Activated T-helper 1 cell treated with Interleukin-2 at 50 U/mL for 16 hours (primary cell): ENCODE data around the gene ENPP3.
"Not testable (repeated sequence)": the region's sequence is repeated elsewhere in the genome, so short reads cannot be mapped to it uniquely, and the experiment has no call there.

Experiments
- DNase-seq: peaks from one replicate; pipeline ENCODE4 v3.0.0-alpha.2; 2020; ENCODE audit warnings: low read depth

The ENPP3 gene

GRCh38 chr6:131736003-131736596 lies 99.0 kb downstream of the ENPP3 start:
- no peak for DNase-seq

DNA sequence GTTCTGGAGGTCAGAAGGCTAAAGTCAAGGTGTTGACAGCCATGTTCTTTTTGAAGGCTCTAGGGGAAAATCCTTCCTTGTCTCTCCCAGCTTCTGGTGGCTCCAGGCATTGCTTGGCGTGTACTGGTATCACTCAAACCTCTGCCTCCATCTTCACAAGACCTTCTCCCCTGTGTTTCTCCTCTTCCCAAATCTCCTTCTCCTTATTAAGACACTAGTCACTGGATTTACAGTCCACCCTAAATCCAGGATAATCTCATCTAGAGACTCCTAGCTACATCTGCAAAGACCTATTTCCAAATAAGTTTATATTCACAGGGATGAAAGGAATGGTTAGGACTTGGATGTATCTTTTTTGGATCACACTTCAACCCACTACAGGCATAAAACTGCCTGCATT lies 99.7 kb downstream of the ENPP3 start:
- no peak for DNase-seq

- DNase-seq, result no peak
Observed at GRCh38 chr6:131739136-131739535, 102.0 kb downstream of the ENPP3 start.

- no peak for DNase-seq
Observed at GRCh38 chr6:131740161-131740560, 103.1 kb downstream of the ENPP3 start.

- DNase-seq, result no peak
Observed at GRCh38 chr6:131741688-131742393, 104.7 kb downstream of the ENPP3 start.

DNA sequence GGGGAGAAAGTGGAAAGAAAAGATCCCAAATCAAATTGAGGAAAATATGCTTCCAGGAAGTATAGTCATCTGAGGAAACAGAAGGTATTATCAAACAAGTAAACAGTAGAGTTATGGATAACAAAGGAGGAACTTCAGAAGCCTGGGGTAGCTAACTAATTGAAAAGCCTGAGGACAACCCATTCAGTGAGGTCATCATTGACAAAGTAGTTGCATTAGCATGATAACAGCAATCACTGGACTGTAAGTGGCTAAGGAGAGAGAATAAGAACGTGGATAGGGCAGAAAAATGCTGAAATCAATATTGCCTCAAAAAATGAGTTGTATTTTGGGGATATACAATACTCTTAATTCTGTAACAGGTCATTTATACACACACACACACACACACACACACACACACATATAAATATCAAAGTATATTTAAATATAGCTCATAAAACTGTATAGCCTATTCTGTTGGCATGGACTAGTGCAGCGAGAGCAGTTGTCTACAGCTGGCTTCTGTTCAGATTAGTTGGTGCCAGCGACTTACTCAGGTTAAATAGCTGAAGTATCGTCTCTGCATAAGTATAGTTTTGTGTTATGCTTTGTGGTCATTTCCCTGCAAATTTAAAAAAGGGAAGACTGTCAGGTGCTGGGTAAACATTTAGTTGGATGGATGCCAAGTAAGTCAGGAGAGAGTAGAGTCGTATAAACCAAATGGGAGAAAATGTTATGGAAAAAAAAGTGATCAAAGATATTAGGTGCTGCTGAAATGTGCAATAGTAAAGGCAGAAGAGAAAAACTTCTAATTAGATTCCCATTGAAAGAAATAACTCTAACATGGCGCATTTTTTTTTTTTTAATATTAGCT lies 107.6 kb downstream of the ENPP3 start:
- no peak for DNase-seq

GRCh38 chr6:131745476-131745875 lies 108.4 kb downstream of the ENPP3 start:
- no peak for DNase-seq

GRCh38 chr6:131747821-131748353 lies 110.8 kb downstream of the ENPP3 start:
- DNase-seq, result no peak

GRCh38 chr6:131749023-131749422 lies 111.9 kb downstream of the ENPP3 start:
- no peak for DNase-seq

DNA sequence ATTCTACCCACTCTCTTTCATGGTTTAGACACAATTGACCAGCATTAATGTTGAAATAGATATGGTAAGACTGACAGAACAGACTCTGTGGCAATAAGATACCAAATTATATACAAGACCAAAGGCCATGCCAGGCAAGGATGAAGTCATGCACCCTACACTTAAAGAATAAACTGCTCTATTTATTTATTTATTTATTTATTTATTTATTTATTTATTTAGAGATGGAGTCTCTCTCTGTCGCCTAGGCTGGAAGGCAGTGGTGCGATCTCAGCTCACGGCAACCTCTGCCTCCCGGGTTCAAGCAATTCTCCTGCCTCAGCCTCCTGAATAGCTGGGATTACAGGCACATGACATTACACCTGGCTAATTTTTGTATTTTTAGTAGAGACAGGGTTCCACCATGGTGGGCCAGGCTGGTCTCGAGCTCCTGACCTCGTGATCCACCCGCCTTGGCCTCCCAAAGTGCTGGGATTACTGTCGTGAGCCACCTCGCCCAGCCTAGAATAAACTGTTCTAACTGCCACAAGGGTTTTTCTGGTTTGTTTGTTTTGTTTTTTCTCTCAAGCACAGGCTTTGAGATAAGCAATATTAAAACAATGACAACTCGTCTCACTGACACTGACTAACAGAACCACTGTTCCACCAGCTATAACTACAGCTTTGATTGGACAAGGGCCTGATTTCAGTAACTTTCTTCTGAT lies 114.1 kb downstream of the ENPP3 start:
- not testable (repeated sequence) for DNase-seq

GRCh38 chr6:131754088-131754487 lies 117.0 kb downstream of the ENPP3 start:
- DNase-seq, result no peak

DNA sequence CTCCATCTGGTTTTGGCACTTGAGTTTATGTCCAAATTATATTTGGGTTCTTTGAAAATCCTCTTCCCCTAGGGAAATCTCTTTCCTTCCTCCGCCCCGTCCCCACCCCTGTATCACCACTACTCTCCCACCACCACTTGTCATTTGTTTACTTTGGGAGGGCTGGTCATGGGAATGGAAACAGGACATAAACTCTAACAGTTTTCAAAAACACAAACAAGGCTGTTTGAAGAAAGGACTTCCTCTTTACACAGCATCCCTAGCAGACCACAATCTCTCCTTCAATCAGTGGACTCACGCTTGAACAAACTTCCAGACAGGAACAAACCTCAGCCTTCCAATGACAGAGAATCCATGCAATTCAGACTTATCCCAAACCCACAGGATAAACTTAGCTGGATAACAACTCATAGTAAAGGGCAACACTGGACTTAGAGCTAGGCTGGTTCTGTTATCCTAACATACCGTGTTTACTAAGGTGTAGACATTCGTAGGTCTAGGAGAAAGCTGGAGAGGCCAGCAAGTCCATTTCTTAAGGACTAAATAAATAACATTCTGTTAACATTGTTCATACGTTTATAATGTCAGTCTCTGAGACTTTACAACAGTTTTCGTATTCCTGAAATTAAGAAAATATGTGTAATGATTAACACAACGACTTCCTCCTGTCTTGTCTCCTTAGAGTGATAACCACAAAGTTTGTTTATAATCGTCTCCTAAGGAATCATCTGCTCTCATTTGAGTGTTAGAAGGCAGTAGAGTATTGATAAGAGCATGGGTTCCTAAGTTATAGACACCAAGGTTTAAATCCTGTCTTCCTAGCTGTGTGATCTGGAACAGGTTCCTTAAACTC lies 117.8 kb downstream of the ENPP3 start:
- DNase-seq, result no peak

DNA sequence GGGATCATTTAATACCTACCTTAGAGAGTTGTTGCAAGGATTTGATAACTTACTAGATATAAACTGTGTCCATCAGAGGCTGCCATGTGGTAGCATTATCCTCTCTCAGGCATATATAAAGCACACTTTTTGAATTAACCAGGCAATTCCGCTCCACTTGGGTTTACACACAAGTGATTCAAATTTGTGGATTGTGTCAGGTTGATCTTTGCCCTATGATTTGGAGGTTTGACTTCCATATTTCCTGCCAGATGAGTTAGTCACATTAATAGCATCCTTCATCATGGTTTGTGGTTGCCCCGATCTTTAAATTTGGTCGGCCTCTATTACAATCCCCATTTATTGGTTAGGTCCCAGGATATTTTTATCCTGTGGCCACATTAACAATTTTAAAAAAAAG lies 118.5 kb downstream of the ENPP3 start:
- DNase-seq, result no peak

DNA sequence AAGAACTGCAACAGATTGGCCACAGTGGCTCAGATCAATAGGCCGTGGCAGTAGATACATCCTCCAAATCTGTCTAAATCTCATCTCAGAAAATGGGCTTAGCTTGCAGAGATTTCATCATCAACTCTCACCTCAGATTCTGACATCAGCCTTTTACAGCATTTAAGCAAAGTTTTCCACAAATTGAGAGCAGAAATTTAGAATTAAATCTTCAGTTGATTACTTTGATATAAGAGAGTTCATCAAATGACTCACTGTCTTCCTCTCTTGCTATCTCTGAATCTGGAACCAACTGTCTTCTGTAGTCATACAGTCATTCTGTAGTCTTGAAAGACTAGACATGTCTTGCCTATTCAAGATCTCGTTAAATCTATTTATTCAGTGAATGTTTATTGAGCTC lies 118.9 kb downstream of the ENPP3 start:
- DNase-seq, result no peak

DNA sequence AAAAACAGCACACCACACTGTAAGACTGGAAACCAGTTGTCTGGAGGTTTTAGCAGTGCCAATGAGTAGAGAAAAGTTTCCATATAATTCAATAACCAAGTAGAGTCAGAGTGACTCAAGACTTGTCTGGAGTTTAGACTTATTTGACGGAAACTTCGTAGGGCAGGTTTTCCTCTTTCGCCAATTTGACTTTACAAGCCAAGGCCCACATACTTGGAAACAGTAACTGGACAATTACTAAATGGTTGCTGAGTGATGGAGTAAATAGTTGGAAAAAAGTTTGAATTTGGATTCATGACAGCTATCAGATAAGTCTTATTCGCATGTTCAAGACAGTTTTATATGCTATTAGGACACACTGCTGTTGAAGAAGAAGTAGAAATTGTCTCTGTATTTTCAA lies 121.8 kb downstream of the ENPP3 start:
- DNase-seq, result no peak

- DNase-seq, result no peak
Observed at GRCh38 chr6:131761060-131761761, 124.1 kb downstream of the ENPP3 start.

DNA sequence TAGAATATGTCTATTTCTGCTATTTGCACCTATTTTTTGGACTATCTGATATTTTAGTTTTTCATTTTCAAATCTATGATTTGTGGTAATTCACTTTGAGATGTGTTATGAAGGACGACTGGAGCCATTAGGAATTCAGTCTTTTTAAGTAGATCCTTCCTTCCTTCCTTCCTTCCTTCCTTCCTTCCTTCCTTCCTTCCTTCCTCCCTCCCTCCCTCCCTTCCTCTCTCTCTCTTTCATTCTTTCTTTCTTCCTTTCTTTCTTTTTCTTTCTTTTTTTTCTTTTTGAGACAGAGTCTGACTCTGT lies 124.6 kb downstream of the ENPP3 start:
- DNase-seq, result no peak

DNA sequence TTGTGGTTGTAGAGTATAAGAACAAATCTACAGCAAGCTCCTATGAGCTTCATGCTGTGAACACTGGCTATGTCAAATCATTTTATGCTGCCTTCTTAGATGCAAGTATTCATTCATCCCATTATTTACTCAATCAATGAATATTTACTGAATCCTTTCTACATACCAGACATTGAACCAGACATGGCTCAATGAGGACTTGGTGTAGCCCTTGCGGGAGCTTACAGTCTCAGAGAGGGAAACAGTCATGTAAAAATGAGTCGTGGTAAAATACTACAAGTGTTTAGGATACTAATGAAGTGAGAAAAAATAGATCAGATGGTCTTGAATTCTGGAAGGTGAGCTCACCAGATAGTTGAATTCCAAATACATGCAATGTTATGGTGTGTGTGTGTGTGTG lies 125.9 kb downstream of the ENPP3 start:
- DNase-seq, result no peak

DNA sequence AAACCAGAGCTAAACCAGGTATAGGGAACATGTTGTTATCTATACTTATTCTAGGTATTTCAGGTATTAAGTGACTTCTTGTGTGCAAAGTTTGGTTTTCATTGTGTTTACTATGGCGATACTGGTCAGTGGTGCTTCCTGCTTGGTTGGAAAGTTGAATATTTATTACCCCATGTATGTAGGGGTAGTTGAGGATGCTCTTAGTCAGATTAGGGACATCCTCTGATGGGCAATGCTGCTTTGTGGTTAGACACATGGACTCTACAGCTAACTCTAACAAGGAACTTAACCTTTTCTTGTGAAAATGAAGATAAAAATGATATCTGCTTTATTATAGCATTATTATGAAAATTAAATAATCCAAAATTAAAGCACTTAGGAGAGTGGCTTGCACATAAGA lies 126.6 kb downstream of the ENPP3 start:
- DNase-seq, result no peak

DNA sequence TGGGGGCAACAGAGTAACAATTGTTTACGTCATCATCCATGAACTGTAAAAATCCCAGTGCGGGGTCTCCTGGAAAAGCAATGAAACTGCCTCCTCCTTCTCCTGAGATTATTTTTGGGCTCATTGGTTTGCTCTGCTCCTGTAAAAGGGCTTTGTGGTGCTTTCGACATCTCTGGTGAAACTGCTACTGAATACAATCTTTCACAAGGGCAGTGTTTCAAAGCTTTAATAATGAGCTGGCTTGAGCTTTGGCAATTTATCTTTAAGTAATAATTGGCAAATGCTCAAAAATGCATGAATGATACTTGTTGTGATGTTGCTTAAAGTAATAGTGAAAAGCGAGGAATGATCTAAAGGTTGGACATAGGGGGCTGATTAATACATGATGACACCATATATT lies 127.2 kb downstream of the ENPP3 start:
- no peak for DNase-seq
